Colonic mucosa (tissue), 4 donors: ENCODE results near the gene UXT. TPM values are rescaled to one million over a fixed set of nuclear protein-coding genes. Genes with fewer than 3 reads are reported as not detected.

Experiments
- DNase-seq: peaks from one replicate; pipeline ENCODE4 v3.0.0-alpha.2; 2020
- H3K27ac ChIP-seq: fragments of 200-600 bp; one replicate; pipeline ENCODE4 v1.8.0; 2021
- H3K27me3 ChIP-seq: fragments of 200-600 bp; one replicate; pipeline ENCODE4 v1.8.0; 2021
- H3K36me3 ChIP-seq: fragments of 200-600 bp; one replicate; pipeline ENCODE4 v1.8.0; 2021
- H3K4me1 ChIP-seq: fragments of 200-600 bp; one replicate; pipeline ENCODE4 v1.8.0; 2021; ENCODE audit warnings: mild to moderate bottlenecking
- H3K4me3 ChIP-seq: fragments of 200-600 bp; one replicate; pipeline ENCODE4 v1.8.0; 2021
- H3K9ac ChIP-seq, 2 donors: one replicate each; pipeline ENCODE4 v1.7.0; 2013; ENCODE audit warnings: control low read depth in 2 of 2, low read depth in 2 of 2, low read length in 2 of 2
- H3K9me3 ChIP-seq: fragments of 200-600 bp; one replicate; pipeline ENCODE4 v1.8.0; 2021
- intact Hi-C: fragments of 100-400 bp; cut with DNase I; formaldehyde crosslinking; loops from one replicate; pipeline ENCODE4 v1.14.1; 2022
- total RNA-seq, 2 donors: library from RNA; stranded (reverse); fragmentation: NEBNext Ultra II Directional in 1 of 2; extraction: Animal tissue kit (Norgen Biotek cat#: 25700) in 1 of 2; gene quantifications; one replicate each; pipeline ENCODE4 v1.2.1, GENCODE V29; 2021
- TF ChIP-seq, protein P1 (sequence below): fragments of 200-600 bp; IDR thresholded peaks from one replicate; pipeline ENCODE4 v1.8.0; 2022; ENCODE audit warnings: antibody characterized with exemption, mild to moderate bottlenecking
- donor health status: healthy.
- donor health status: DM: no; HTN: no; CAD: no.
- donor health status: DM: no; HTN: no; CAD: no.

UXT gene
- total RNA-seq, 2 donors from 2014 or later, result 102 to 123 TPM

DNA sequence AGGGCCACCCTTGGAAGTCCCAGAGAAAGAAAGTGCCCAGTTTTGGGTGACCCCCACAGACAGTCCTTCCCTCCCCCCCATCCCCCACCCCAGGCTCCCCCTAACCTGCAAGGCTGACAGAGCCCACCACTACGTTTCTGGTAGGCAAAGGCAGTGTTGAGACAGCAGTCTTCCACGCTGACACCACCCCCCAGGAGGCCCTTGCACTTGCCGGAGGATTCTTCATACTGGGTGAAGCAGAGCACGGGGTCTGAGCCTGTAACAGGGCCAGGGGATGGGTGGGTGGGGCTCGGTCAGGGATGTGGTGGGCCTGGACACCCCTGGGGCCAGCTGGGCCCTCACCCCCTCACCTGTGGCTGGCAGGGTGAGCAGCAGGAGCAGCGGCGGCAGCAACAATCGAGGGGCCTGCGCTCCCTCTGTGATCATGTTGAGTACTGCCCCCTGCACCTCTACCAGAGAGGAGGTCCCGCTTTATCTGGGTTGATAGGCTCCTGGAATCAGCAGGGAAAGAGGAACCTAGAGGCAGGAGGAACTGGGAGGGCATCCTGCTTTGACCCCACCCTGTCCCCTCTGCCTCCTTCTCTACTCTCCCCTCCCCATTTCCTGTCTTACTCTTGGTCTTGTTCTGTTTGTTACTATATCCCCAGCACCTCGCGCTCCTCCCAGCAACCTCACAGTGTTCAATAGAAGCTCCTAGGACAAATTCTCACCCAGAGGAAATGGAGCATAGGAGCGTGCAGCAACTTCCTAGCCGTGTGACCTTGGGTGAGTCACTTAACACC, 29.4 kb downstream of the UXT start, which contains the start of gene CFP:
TSS of gene CFP (minus strand) at position 512 of the 782 bp plus-strand sequence. CDS start at position 426, 86 bp downstream.
- H3K36me3 ChIP-seq, result no peaks in the 10 kb centered on the region
- no peaks in the 10 kb centered on the region for H3K4me1 ChIP-seq
- DNase-seq, result no peak
- H3K27me3 ChIP-seq, result no peaks in the 10 kb centered on the region
- TF ChIP-seq, protein P1, sequence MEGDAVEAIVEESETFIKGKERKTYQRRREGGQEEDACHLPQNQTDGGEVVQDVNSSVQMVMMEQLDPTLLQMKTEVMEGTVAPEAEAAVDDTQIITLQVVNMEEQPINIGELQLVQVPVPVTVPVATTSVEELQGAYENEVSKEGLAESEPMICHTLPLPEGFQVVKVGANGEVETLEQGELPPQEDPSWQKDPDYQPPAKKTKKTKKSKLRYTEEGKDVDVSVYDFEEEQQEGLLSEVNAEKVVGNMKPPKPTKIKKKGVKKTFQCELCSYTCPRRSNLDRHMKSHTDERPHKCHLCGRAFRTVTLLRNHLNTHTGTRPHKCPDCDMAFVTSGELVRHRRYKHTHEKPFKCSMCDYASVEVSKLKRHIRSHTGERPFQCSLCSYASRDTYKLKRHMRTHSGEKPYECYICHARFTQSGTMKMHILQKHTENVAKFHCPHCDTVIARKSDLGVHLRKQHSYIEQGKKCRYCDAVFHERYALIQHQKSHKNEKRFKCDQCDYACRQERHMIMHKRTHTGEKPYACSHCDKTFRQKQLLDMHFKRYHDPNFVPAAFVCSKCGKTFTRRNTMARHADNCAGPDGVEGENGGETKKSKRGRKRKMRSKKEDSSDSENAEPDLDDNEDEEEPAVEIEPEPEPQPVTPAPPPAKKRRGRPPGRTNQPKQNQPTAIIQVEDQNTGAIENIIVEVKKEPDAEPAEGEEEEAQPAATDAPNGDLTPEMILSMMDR, result no peak
- intact Hi-C loops, result no loop called here
- no peak within 1 kb of the TSS for H3K27ac ChIP-seq
- no peak within 1 kb of the TSS for H3K9ac ChIP-seq
- no peaks in the 10 kb centered on the region for H3K9me3 ChIP-seq
- H3K4me3 ChIP-seq, result no peak within 1 kb of the TSS

DNA sequence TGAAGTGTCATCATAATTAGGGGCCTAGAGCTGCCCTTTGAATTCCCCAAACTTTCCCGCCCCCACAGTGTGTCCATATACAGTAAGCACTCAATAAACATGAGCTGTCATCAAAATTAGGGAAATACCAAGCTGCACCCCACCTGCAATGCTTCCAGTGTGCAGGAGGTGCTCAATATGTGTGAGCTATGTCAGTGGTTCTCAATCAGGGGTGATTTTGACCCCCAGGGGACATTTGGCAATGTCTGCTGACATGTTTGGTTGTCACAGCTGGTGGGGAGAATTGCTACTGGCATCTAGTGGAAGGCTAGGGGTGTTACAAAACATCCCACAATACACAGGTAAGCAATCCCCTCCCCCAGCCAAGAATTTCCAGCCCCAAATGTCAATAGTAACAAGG, 30.0 kb downstream of the UXT start:
- Histone ChIP-seq H3K27me3 (no peaks in the 10 kb centered on the region), H3K36me3 (no peaks in the 10 kb centered on the region), H3K9ac (no peak overlapping the region), H3K27ac (no peak overlapping the region), H3K4me1 (no peaks in the 10 kb centered on the region), H3K9me3 (no peaks in the 10 kb centered on the region), H3K4me3 (no peak overlapping the region)
- intact Hi-C loops, result no loop called here
- TF ChIP-seq, protein P1, result no peak
- no peak for DNase-seq

DNA sequence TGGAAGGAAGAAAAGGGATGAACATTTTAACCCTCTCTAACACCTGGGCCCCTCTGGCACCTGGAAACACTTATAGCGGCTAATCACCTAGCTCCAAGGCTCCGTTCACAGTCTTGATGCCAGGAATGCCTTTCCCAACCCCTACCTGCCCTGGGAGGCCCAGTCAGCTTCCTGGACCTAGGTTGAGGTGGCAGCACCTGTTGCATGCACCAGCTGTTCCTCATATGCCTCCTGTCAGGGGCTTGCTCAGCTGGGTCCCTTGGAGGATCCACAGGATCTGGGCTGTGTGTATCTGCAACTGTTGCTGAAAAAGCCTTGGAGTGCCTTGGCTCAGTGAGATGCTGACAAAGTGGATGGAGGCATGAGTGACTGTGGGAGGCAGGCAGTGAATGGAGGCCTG, 33.6 kb downstream of the UXT start:
- intact Hi-C loops, result no loop called here
- no peak for DNase-seq

DNA sequence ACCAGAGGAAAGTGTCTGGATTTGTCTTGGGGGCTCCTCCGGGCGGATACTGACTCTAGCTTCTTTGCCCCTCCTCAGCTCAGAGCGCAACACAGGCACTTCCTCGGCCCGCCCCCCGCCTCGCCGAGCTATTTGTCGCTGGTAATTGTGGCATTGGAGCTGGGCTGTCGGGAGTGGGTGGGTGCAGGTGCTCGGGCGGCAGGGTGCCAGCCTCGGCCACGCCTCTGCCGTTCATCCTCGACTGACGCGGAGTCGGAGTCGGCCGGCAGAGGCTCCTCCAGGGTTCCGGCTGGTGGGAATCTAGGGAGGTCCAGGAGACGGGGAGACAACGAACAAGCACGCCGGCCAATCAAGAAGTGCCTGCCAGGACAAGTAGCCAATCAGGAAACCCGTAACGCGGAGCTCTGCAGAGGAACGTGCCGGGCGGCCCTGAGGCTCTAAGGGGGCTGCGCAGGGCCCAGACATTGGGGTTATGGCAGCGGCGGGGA, 35.4 kb downstream of the UXT start:
- no peaks in the 10 kb centered on the region for H3K36me3 ChIP-seq
- H3K27me3 ChIP-seq, result no peaks in the 10 kb centered on the region
- intact Hi-C loops, result no loop called here
- DNase-seq, result peak; percentile 34
- H3K4me1 ChIP-seq, result no peaks in the 10 kb centered on the region
- H3K9ac ChIP-seq, result no peak overlapping the region
- H3K9me3 ChIP-seq, result no peaks in the 10 kb centered on the region
- peak overlapping the region; percentile 17 for H3K4me3 ChIP-seq
- no peak overlapping the region for H3K27ac ChIP-seq
- TF ChIP-seq, protein P1, result no peak

More for the DNA sequence above, 33.6 kb downstream of the UXT start:
- Histone ChIP-seq H3K9me3 (no peaks in the 10 kb centered on the region), H3K9ac (no peak overlapping the region), H3K4me1 (no peaks in the 10 kb centered on the region), H3K4me3 (no peak overlapping the region), H3K27ac (no peak overlapping the region), H3K36me3 (no peaks in the 10 kb centered on the region), H3K27me3 (no peaks in the 10 kb centered on the region)
- TF ChIP-seq, protein P1, result no peak

DNA sequence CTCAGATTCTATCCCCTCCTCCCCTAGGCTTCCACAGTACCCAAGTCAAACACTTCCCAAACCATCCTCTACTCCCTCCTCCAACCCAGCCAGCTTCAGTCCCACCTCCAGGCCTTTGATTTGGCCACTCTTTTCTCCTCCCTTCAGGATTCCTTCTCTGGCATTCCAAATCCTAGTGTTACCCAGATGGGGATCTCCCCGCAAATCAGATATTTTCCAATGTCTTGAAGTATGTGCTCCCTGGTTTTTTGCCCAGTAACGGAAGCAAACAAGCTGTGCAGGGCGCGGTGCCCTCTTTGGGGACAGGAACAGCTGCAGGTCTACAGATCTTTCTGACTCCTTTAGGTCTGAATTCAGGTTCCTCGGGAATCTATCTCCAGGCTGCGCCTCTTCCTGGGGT, 37.1 kb downstream of the UXT start:
- no peak overlapping the region for H3K4me3 ChIP-seq
- intact Hi-C loops, result no loop called here
- no peak overlapping the region for H3K9ac ChIP-seq
- no peak for DNase-seq
- H3K9me3 ChIP-seq, result no peaks in the 10 kb centered on the region
- H3K4me1 ChIP-seq, result no peaks in the 10 kb centered on the region
- H3K27ac ChIP-seq, result no peak overlapping the region
- H3K36me3 ChIP-seq, result no peaks in the 10 kb centered on the region
- TF ChIP-seq, protein P1, result no peak
- H3K27me3 ChIP-seq, result no peaks in the 10 kb centered on the region
